ENCODE data around the gene DMKN. TPM values are rescaled to one million over a fixed set of nuclear protein-coding genes. Genes with fewer than 3 reads are reported as not detected.
A peak's percentile ranks its signal among the peaks of the same experiment; 100 is the strongest.

Gene DMKN
- total and polyA plus RNA-seq, 2 of the 8 experiments (the other 6 are each of a cell fraction or from before 2014, with no cell fraction given), result 290 to 330 TPM

DNA sequence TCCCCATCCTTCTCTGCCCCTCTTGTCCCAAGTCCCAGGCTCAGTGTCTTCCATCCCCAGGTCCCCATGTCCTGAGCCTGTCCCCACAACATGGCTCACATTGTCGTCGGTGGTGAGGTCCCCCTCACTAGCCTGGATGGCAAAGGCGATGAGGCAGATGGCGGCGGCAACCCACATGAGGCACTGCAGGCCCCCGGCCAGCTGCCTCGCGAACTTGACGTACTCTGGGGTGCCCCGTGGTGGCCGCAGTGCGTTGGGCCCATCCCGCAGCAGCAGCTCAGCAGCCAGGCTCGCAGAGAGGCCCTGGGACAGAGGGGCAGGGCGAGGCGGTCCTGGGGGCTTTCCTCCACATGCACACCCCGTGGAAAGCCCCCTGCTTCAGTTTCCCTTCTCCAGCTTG is 48.9 kb upstream of the DMKN start:
- Histone ChIP-seq H3K56ac (replicated peaks; ENCODE audit: insufficient read length, low read depth, low read length) (no peak overlapping the region), H3K9ac (replicated peaks in 1 of 4; ENCODE audit: extremely low read depth in 1 of 4, low read depth in 3 of 4, low read length in 3 of 4) (no peak overlapping the region), H3K4ac (replicated peaks; ENCODE audit: insufficient read length, low read depth, low read length) (no peak overlapping the region), H3K9me3 (ENCODE audit: insufficient read depth in 2 of 2, low read depth in 1 of 2, low read length in 1 of 2) (no peaks in the 10 kb centered on the region; a peak in 1 of 4 replicates), H2AK5ac (ENCODE audit: low read depth, low read length) (no peak overlapping the region), H3K4me3 (ENCODE audit: extremely low read depth in 1 of 4, insufficient read depth in 2 of 4, low read depth in 3 of 4, low read length in 4 of 4) (no peak overlapping the region), H4K8ac (ENCODE audit: extremely low read depth, insufficient read depth, low read length) (no peak overlapping the region; the same call in 1 of the 2 replicates), H3K23me2 (ENCODE audit: low read depth, low read length) (peaks cover 4% of the 10 kb centered on the region; the same call in 1 of the 2 replicates), H3K4me2 (ENCODE audit: insufficient read depth in 1 of 2, low read depth in 2 of 2, low read length in 2 of 2) (no peak overlapping the region), H3K27ac (ENCODE audit: low read depth, low read length) (no peak overlapping the region), H2BK20ac (ENCODE audit: low read length) (no peak overlapping the region), H2BK120ac (replicated peaks; ENCODE audit: low read depth, low read length) (no peak overlapping the region), H4K5ac (ENCODE audit: insufficient read length, low read depth, low read length) (no peak overlapping the region), H3K4me1 (replicated peaks in 1 of 4; ENCODE audit: control insufficient read depth in 3 of 4, insufficient read depth in 4 of 4, low read length in 3 of 4) (peaks cover 0 to 6% (median 4%) of the 10 kb centered on the region in 4 experiments; a peak in 3 of 7 replicates), H3K79me1 (ENCODE audit: low read depth, low read length) (no peaks in the 10 kb centered on the region), H3K23ac (ENCODE audit: insufficient read length) (no peak overlapping the region), H3K79me2 (ENCODE audit: control insufficient read depth in 1 of 2, insufficient read depth in 2 of 2, low read length in 2 of 2) (no peaks in the 10 kb centered on the region), H2BK12ac (ENCODE audit: low read depth, low read length) (no peak overlapping the region; the same call in 1 of the 2 replicates), H3K36me3 (ENCODE audit: control insufficient read depth in 2 of 4, insufficient read depth in 4 of 4, low read length in 3 of 4) (no peaks in the 10 kb centered on the region), H4K20me1 (replicated peaks in 1 of 2; ENCODE audit: control insufficient read depth in 1 of 2, insufficient read depth in 2 of 2, low read length in 2 of 2) (peaks cover 7 to 8% of the 10 kb centered on the region in 2 experiments), H3K27me3 (replicated peaks in 1 of 4; ENCODE audit: control insufficient read depth in 3 of 4, extremely low read depth in 1 of 4, insufficient read depth in 3 of 4, low read length in 3 of 4) (peaks cover 0 to 16% (median 9%) of the 10 kb centered on the region in 4 experiments; a peak in 5 of 7 replicates), H3K14ac (ENCODE audit: insufficient read length) (no peak overlapping the region), H2BK5ac (ENCODE audit: low read depth, low read length) (no peak overlapping the region), H2AFZ (ENCODE audit: low read length) (no peak overlapping the region), H2BK15ac (ENCODE audit: low read length) (peak overlapping the region; percentile 40; the same call in 1 of the 2 replicates), H4K91ac (replicated peaks; ENCODE audit: insufficient read length, low read length) (no peak overlapping the region), H3K18ac (ENCODE audit: extremely low read depth, low read length) (no peak overlapping the region)
- DNase-seq (ENCODE audit: low read depth in 1 of 2, low spot score in 2 of 2), result no peak
- FAIRE-seq, result no peak
- 74% methylated on average over 16 of the region's 17 CpGs; no CpG with 5 or more reads in 1 of the 2 experiments for WGBS, 2 experiments (ENCODE audit: extremely low coverage in 1 of 2, insufficient coverage in 1 of 2, insufficient read length in 1 of 2, insufficient replicate concordance in 2 of 2, low coverage in 1 of 2, low lambda C conversion rate in 2 of 2, missing lambda C conversion rate in 1 of 2)
- CTCF ChIA-PET (ENCODE audit: partially characterized antibody), result interaction anchor here (0.7 to 3.1 kb wide), 3 partner anchors 29 to 130 kb away, joined by 3 to 19 read pairs (median 3); no protein-coding TSS in a partner anchor
- TF ChIP-seq HDAC2 (IDR thresholded peaks at IDR 0.05; ENCODE audit: borderline replicate concordance in 1 of 2, low read depth in 2 of 2, low read length in 2 of 2), result no peak
- TF ChIP-seq, protein P1, sequence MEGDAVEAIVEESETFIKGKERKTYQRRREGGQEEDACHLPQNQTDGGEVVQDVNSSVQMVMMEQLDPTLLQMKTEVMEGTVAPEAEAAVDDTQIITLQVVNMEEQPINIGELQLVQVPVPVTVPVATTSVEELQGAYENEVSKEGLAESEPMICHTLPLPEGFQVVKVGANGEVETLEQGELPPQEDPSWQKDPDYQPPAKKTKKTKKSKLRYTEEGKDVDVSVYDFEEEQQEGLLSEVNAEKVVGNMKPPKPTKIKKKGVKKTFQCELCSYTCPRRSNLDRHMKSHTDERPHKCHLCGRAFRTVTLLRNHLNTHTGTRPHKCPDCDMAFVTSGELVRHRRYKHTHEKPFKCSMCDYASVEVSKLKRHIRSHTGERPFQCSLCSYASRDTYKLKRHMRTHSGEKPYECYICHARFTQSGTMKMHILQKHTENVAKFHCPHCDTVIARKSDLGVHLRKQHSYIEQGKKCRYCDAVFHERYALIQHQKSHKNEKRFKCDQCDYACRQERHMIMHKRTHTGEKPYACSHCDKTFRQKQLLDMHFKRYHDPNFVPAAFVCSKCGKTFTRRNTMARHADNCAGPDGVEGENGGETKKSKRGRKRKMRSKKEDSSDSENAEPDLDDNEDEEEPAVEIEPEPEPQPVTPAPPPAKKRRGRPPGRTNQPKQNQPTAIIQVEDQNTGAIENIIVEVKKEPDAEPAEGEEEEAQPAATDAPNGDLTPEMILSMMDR (IDR thresholded peaks at IDR 0.05; ENCODE audit: control extremely low read depth in 1 of 3, insufficient read depth in 1 of 3, low read depth in 1 of 3, low read length in 3 of 3), result peak in 1 of 3 experiments; percentile 2; a peak in 1 of 4 replicates
- POLR2A ChIA-PET (ENCODE audit: partially characterized antibody), result interaction anchor here (1.6 kb wide), 1 partner anchor 80 kb away, joined by 5 read pairs; no protein-coding TSS in a partner anchor

All from H1 (cell line).